ENCODE results near the gene TTC5.
"Not testable (repeated sequence)": the region's sequence is repeated elsewhere in the genome, so short reads cannot be mapped to it uniquely, and the experiment has no call there.

Gene TTC5

DNA sequence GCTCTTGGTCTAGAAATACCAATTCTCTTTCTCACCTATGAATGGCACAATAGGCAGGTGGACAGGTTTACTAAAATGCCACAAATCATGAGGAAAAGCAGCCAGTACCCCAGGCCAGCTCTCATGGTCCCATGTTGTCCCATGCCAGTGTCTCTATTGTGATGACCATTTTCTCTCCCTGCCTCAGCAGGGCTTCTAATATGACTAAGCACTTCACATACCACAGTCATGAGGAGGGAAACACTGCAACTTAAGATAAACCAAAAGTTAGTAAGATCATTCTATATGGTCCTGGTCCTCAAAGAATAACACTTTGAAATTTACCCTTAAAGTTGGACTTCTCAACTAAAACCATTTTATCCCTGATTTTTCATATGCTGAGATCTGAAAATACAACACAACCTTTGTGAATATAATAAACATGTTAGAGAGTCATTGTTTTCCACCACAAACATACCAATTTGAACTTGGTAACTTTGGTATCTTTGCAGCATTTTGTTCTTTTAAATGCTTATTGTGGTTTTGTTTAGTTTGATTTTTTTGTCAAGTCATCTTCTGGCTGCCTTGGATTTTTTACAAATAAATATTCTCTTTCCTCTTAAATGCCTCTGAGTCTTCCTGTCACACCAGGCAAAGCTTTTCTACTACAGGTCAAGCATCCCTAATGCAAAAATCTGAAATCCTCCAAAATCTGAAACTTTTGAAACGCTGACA, 3.6 kb downstream of the TTC5 start:
- DNase-seq, result no peak

DNA sequence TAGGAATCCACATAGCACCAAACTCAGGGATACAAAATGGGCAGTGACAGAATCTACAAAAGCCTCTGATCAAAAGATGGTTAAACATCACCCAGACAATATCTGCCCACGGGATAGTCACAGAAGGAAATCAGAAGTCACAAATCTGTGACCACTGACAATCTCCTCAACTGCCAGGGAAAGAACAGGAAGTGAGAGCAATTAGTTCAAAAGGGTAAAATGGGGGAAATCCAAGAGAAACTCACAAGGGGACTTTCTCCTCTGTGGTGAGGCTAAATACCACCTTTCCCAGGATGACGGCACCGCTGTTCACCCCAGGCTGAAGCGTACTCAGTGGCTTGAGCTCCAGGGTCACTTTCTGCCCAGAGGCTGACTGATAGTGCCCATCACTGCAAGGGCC, 10.7 kb downstream of the TTC5 start:
- DNase-seq, result no peak

DNA sequence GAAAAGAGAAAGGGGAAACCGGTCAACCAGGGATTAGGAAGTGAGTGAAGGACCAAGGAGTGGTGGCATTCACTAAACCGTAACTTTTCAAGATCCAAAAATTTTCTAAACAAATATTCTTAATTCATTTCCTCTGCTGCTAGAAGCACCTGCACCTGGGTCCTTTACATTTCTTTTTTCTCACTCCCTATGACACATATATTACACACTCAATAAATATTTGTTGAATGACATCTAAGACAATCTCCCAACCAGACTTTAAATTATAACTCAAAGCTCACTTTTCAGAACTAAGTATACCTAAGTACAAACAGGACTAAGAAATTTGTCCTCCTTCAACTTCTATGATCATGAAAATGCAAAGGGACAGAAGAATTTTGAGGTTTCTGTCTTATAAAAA, 11.1 kb downstream of the TTC5 start:
- no peak for DNase-seq

DNA sequence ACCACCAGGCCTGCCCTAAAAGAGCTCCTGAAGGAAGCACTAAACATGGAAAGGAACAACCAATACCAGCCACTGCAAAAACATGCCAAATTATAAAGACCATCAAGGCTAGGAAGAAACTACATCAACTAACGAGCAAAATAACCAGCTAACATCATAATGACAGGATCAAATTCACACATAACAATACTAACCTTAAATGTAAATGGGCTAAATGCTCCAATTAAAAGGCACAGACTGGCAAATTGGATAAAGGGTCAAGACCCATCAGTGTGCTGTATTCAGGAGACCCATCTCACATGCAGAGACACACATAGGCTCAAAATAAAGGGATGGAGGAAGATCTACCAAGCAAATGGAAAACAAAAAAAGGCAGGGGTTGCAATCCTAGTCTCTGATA, 23.8 kb downstream of the TTC5 start:
- DNase-seq, result not testable (repeated sequence)

DNA sequence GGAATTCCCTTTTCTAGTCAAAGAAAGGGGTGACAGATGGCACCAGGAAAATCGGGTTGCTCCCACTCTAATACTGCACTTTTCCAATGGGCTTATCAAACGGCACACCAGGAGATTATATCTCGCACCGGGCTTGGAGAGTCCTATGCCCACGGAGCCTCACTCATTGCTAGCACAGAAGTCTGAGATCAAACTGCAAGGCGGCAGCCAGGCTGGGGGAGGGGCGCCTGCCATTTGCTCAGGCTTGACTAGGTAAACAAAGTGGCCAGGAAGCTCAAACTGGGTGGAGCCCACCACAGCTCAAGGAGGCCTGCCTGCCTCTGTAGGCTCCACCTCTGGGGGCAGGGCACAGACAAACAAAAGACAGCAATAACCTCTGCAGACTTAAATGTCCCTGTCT, 25.5 kb downstream of the TTC5 start:
- DNase-seq, result not testable (repeated sequence)

DNA sequence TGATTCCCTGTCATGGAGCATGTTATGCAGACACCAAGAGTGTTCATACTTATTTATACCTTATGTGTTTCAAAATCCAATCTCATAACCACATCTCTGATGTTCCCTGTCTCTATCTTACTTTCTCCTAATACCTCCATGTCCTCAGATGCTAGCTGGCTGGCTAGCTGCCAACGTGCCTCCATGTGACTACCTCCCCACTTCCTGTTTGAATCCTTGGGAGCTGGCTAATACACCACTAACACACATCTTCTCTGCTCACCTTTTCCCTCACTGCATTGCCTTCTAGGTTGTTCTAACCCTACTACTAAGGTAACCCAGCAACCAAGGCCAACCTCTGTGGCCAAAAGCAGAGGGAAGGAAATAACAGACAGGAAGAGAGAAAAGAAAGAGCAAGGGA, 27.3 kb downstream of the TTC5 start:
- no peak for DNase-seq

DNA sequence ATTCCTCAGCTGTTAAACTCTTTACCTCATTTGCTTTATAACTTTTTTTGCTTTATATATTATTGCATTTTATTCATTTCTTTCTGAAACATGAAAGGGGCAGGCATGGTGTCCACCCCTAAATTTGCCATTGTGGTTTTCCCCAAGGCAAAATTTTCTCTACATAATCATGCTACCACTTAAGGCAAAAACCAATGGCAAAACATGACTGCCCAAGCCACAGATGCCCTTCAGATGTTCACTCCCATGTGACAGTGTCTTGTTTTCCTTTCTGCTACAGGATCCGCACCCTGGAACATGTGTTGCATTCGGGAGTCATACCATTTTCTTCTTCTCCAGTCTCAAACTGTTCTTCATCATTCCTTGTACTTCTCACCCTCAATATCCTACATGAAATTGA, 28.3 kb downstream of the TTC5 start:
- DNase-seq, result no peak

DNA sequence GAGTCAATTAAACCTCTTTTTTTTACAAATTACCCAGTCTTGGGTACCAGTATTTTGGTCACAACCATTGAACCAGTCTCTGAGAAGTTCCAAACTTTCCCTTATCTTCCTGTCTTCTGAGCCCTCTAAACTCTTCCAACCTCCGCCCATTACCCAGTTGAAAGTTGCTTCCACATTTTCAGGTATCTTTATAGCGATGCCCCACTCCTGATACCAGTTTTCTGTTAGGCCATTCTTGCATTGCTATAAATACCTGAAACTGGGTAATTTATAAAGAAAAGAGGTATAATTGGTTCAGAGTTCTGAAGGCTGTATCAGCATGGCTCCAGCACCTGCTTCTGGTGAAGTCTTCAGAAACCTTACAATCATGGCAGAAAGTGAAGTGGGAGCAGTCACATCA, 31.7 kb downstream of the TTC5 start:
- no peak for DNase-seq

DNA sequence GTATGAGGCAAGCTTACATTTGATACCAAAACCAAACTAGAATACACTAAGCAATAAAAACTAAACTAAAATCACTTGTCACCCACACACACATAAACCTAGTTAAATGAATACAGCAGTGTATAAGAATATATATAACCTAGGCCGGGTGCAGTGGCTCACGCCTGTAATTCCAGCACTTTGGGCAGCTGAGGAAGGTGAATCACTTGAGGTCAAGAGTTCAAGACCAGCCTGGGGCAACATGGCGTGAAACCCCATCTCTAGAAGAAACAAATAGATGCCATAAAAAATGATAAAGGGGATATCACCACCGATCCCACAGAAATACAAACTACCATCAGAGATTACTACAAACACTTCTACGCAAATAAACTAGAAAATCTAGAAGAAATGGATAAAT, 41.4 kb downstream of the TTC5 start:
- DNase-seq, result not testable (repeated sequence)

DNA sequence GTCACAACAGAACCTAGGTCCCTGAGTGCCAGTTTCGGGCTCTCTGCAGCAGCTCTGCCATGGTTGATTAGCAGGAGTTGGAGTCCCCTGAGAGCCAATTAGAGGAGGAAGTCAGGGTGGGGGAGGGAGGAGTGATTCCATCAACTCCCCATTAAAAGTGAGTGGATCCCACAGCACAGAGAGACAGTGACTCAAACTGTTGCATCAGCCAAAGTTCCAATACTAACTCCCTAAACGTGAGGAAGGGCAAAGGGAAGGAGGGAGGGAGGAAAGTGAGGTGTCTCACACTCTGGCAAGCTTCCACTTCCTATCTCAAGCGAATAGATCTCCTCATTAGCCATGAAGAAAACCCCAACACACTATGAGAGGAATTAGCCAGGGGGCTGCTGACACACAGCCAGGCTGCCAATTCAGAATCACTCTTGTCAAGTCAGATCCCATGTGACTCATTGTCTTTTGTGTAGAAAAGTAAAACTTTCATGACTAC, 43.1 kb downstream of the TTC5 start:
- no peak for DNase-seq

DNA sequence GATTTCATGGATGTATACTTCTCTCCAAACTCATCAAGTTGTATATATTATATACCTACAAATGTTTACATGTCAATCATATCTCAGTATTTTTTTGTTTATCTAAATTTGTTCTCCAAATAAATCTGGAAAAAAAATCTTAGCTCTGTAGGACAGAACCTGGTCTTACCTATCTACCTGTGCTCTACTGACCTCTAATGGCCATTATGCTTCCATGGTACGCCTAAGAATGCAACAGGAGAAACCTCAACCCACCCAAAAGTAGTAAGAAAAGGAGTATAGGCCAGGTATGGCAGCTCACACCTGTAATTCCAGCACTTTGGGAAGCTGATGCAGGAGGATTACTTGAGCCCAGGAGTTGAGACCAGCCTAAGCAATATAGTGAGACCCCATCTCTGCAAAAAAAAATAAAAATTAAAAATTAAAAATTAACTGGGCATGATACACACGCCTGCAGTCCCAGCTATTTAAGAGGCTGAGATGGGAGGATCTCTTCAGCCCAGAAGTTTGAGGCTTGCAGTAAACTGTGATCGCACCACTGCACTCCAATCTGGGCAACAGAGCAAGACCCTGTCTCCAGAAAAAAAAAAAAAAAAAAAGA, 58.0 kb downstream of the TTC5 start:
- no peak for DNase-seq
